Kidney epithelial cell (primary cell): ENCODE data around the gene DLX4. TPM values are rescaled to one million over a fixed set of nuclear protein-coding genes. Genes with fewer than 3 reads are reported as not detected.

Experiments used
- DNase-seq: peaks from one replicate; pipeline ENCODE4 v3.0.0-alpha.2; 2010; ENCODE audit warnings: low read depth
- H3K27me3 ChIP-seq: 2 replicates; pipeline ENCODE4 v1.6.0; 2011; ENCODE audit warnings: low read length; ENCODE audit not compliant: control insufficient read depth, insufficient read depth
- H3K36me3 ChIP-seq: 2 replicates; pipeline ENCODE4 v1.5.1; 2011; ENCODE audit warnings: low read length; ENCODE audit not compliant: control insufficient read depth, insufficient read depth
- H3K4me3 ChIP-seq: 2 replicates; pipeline ENCODE4 v1.5.1; 2011; ENCODE audit warnings: low read depth, mild to moderate bottlenecking, control low read depth, low read length
- CTCF ChIP-seq: IDR thresholded peaks from 2 replicates; pipeline ENCODE4 v1.5.1; 2011; ENCODE audit warnings: mild to moderate bottlenecking, moderate library complexity, low read length, control low read depth, inconsistent platforms; ENCODE audit not compliant: insufficient read depth, poor library complexity, severe bottlenecking
- total RNA-seq: library from RNA; depleted of rRNA; stranded (reverse); fragments of >200 nt; gene quantifications from 2 replicates; pipeline ENCODE4 v1.2.3, GENCODE V29; 2015

DLX4 gene
- total RNA-seq, 1 donor from 2014 or later: 0.50 TPM

- Histone ChIP-seq H3K36me3 (no peaks in the 10 kb centered on the region), H3K27me3 (peaks cover 94% of the 10 kb centered on the region), H3K4me3 (no peak overlapping the region)
- no peak for TF ChIP-seq CTCF
- no peak for DNase-seq
Observed at GRCh38 chr17:49971199-49971847, 2.3 kb downstream of the DLX4 start.

GRCh38 chr17:49971848-49972485 lies 3.0 kb downstream of the DLX4 start:
- DNase-seq: no peak
- Histone ChIP-seq H3K4me3 (no peak overlapping the region), H3K27me3 (peaks cover 94% of the 10 kb centered on the region)

GRCh38 chr17:49972486-49973270 lies 3.7 kb downstream of the DLX4 start:
- DNase-seq: no peak
- H3K27me3 ChIP-seq: peaks cover 94% of the 10 kb centered on the region
- TF ChIP-seq CTCF: no peak
- H3K36me3 ChIP-seq: no peaks in the 10 kb centered on the region
- H3K4me3 ChIP-seq: no peak overlapping the region

More at GRCh38 chr17:49971848-49972485, 3.0 kb downstream of the DLX4 start:
- H3K36me3 ChIP-seq: no peaks in the 10 kb centered on the region
- TF ChIP-seq CTCF: no peak

- peaks cover 92% of the 10 kb centered on the region for H3K27me3 ChIP-seq
- DNase-seq: no peak
- no peak for TF ChIP-seq CTCF
- H3K4me3 ChIP-seq: no peak overlapping the region
- H3K36me3 ChIP-seq: no peaks in the 10 kb centered on the region
Observed at GRCh38 chr17:49973271-49973615, 4.3 kb downstream of the DLX4 start.

- peaks cover 82% of the 10 kb centered on the region for H3K27me3 ChIP-seq
- no peak for TF ChIP-seq CTCF
- no peaks in the 10 kb centered on the region for H3K36me3 ChIP-seq
- no peak overlapping the region for H3K4me3 ChIP-seq
- no peak for DNase-seq
Observed at GRCh38 chr17:49975531-49975930, 6.5 kb downstream of the DLX4 start.
